HepG2 (cell line): ENCODE data around the gene NOXRED1. TPM values are rescaled to one million over a fixed set of nuclear protein-coding genes. Genes with fewer than 3 reads are reported as not detected.

Experiments used
- CEBPB ChIP-seq: IDR thresholded peaks from 2 replicates; pipeline ENCODE4 v1.6.1; 2011; ENCODE audit warnings: low read depth, low read length, improper control_type of control experiment, borderline replicate concordance
- ETV5 ChIP-seq: IDR thresholded peaks from 2 replicates; pipeline ENCODE4 v1.6.1; 2018; ENCODE audit warnings: missing biosample characterization, missing genetic modification reagents, inconsistent platforms, borderline replicate concordance
- KDM3A ChIP-seq: IDR thresholded peaks from 2 replicates; pipeline ENCODE4 v1.6.1; 2018; ENCODE audit warnings: low read depth, missing compliant biosample characterization
- KDM5A ChIP-seq: fragments of 200-600 bp; sonication (generic); IDR thresholded peaks from 2 replicates; pipeline ENCODE4 v1.7.0; 2018; ENCODE audit warnings: antibody characterized with exemption, mild to moderate bottlenecking, low read length, borderline replicate concordance
- MIER2 ChIP-seq: IDR thresholded peaks from 2 replicates; pipeline ENCODE4 v1.6.1; 2016; ENCODE audit warnings: missing biosample characterization, missing genetic modification reagents
- PHF8 ChIP-seq: sonication (generic); formaldehyde crosslinking; IDR thresholded peaks from 2 replicates; pipeline ENCODE4 v1.5.0; 2020; ENCODE audit warnings: missing genetic modification reagents
- RAD21 ChIP-seq: fragments of 450-650 bp; formaldehyde crosslinking; IDR thresholded peaks from 2 replicates; pipeline ENCODE4 v1.5.0; 2020; ENCODE audit warnings: mild to moderate bottlenecking
- RFX3 ChIP-seq: IDR thresholded peaks from 2 replicates; pipeline ENCODE4 v1.6.1; 2016; ENCODE audit warnings: missing biosample characterization, missing genetic modification reagents
- SRY ChIP-seq: sonication (generic); formaldehyde crosslinking; IDR thresholded peaks from 2 replicates; pipeline ENCODE4 v1.8.0; 2022; ENCODE audit warnings: mild to moderate bottlenecking, missing genetic modification reagents
- THAP11 ChIP-seq: IDR thresholded peaks from 2 replicates; pipeline ENCODE4 v1.6.1; 2016; ENCODE audit warnings: missing biosample characterization, missing genetic modification reagents
- ZBTB7B ChIP-seq: sonication (generic); formaldehyde crosslinking; IDR thresholded peaks from 2 replicates; pipeline ENCODE4 v1.4.0; 2020; ENCODE audit warnings: missing genetic modification reagents
- ZFP62 ChIP-seq: sonication (generic); formaldehyde crosslinking; IDR thresholded peaks from 2 replicates; pipeline ENCODE4 v1.4.0; 2020; ENCODE audit warnings: missing genetic modification reagents
- ZFX ChIP-seq: sonication (generic); formaldehyde crosslinking; IDR thresholded peaks from 2 replicates; pipeline ENCODE4 v1.4.0; 2020; ENCODE audit warnings: mild to moderate bottlenecking, low read depth, missing genetic modification reagents, moderate library complexity
- ZFY ChIP-seq: sonication (generic); formaldehyde crosslinking; IDR thresholded peaks from 2 replicates; pipeline ENCODE4 v1.4.0; 2020; ENCODE audit warnings: missing genetic modification reagents
- ZNF180 ChIP-seq: sonication (generic); formaldehyde crosslinking; IDR thresholded peaks from 2 replicates; pipeline ENCODE4 v1.4.0; 2020; ENCODE audit warnings: low read depth, missing genetic modification reagents, borderline replicate concordance
- ZNF614 ChIP-seq: IDR thresholded peaks from 2 replicates; pipeline ENCODE4 v1.6.1; 2018; ENCODE audit warnings: missing biosample characterization, missing genetic modification reagents, inconsistent platforms, borderline replicate concordance
- polyA plus RNA-seq, 8 experiments: library from polyadenylated mRNA; depleted of rRNA in 3 of 8; stranded (reverse) in 7 of 8; unstranded in 1 of 8; fragments of >200 nt; fragmentation: Illumina TruSeq in 4 of 8; extraction: Trizol in 4 of 8; gene quantifications; 2 replicates each; pipeline versions ENCODE4 v1.2.1 to v1.2.3, GENCODE V29; 2011 to 2016; ENCODE audit warnings: low read depth in 4 of 8, missing spikeins in 1 of 8, mixed read lengths in 1 of 8; ENCODE audit not compliant: insufficient read depth in 1 of 8
- total RNA-seq, 5 experiments: library from RNA; depleted of rRNA; stranded (reverse); fragments of >200 nt; fragmentation: Illumina TruSeq; extraction: Trizol; gene quantifications; 2 replicates each; pipeline ENCODE4 v1.2.3, GENCODE V29; 2016; ENCODE audit warnings: low read depth in 1 of 5
- TF ChIP-seq, protein P1 (sequence below): sonication (generic); formaldehyde crosslinking; IDR thresholded peaks from 2 replicates; pipeline ENCODE4 v1.9.0; 2021; ENCODE audit warnings: missing genetic modification reagents, borderline replicate concordance
- TF ChIP-seq, protein P2 (sequence below): IDR thresholded peaks from 2 replicates; pipeline ENCODE4 v1.6.1; 2012; ENCODE audit warnings: low read depth, low read length, improper control_type of control experiment
- TF ChIP-seq, protein P3 (sequence below): sonication (generic); formaldehyde crosslinking; IDR thresholded peaks from 2 replicates; pipeline ENCODE4 v1.4.0; 2020; ENCODE audit warnings: missing genetic modification reagents
- TF ChIP-seq, protein P4 (sequence below): sonication (generic); formaldehyde crosslinking; IDR thresholded peaks from 2 replicates; pipeline ENCODE4 v1.8.0; 2022; ENCODE audit warnings: low read depth, missing genetic modification reagents
- TF ChIP-seq, protein P5 (sequence below): sonication (generic); formaldehyde crosslinking; conservative IDR thresholded peaks from 2 replicates; pipeline ENCODE4 v1.4.0; 2020; ENCODE audit warnings: missing genetic modification reagents

NOXRED1 gene
- total and polyA plus RNA-seq, 2 of the 13 experiments (the other 11 are each of a cell fraction or from before 2014, with no cell fraction given) = 0.24 to 0.41 TPM

DNA sequence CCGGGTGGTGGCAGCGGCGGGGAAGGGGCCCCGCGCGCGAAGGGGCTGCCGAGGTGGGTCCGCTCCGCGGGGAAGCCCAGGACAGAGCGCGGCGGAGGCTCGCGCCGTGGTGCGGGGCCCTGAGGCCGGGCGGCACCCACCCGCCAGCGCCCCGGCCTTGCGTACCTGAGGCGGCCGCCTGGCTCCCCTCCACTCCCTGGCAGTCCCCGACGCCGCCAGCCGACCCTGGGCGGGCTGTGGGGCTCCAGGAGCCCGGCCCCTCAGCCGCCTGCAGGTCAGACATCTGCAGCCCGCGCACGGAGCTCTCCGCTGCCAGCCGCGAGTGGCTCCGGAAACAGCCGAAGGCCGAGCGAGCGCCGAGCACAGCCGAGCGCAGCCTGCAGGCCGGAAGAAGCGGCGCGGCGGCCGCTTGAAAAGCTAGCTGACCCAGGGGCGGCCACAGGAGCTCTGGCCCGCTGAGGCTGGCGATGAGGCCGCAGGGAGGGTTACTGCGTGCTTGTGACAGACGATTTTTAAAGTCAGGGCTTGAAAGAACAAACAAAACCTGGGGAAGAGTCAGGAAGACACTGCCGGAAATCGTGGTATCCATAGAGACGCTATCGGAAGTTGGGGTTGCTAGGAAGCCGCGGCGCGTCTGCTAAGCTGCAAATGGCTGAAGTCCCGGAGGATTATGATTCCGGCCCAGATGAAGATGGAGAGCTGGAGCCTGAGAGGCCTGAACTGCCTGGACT, 46.4 kb downstream of the NOXRED1 start, which contains the start of the genes SAMD15 and TMED8 (continued):
- TF ChIP-seq, protein P1, sequence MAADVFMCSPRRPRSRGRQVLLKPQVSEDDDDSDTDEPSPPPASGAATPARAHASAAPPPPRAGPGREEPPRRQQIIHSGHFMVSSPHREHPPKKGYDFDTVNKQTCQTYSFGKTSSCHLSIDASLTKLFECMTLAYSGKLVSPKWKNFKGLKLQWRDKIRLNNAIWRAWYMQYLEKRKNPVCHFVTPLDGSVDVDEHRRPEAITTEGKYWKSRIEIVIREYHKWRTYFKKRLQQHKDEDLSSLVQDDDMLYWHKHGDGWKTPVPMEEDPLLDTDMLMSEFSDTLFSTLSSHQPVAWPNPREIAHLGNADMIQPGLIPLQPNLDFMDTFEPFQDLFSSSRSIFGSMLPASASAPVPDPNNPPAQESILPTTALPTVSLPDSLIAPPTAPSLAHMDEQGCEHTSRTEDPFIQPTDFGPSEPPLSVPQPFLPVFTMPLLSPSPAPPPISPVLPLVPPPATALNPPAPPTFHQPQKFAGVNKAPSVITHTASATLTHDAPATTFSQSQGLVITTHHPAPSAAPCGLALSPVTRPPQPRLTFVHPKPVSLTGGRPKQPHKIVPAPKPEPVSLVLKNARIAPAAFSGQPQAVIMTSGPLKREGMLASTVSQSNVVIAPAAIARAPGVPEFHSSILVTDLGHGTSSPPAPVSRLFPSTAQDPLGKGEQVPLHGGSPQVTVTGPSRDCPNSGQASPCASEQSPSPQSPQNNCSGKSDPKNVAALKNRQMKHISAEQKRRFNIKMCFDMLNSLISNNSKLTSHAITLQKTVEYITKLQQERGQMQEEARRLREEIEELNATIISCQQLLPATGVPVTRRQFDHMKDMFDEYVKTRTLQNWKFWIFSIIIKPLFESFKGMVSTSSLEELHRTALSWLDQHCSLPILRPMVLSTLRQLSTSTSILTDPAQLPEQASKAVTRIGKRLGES (CRISPR knock-in tag) = 0 out of 2 replicates have a peak, but pooled peaks have one; percentile 44
- TF ChIP-seq, protein P2, sequence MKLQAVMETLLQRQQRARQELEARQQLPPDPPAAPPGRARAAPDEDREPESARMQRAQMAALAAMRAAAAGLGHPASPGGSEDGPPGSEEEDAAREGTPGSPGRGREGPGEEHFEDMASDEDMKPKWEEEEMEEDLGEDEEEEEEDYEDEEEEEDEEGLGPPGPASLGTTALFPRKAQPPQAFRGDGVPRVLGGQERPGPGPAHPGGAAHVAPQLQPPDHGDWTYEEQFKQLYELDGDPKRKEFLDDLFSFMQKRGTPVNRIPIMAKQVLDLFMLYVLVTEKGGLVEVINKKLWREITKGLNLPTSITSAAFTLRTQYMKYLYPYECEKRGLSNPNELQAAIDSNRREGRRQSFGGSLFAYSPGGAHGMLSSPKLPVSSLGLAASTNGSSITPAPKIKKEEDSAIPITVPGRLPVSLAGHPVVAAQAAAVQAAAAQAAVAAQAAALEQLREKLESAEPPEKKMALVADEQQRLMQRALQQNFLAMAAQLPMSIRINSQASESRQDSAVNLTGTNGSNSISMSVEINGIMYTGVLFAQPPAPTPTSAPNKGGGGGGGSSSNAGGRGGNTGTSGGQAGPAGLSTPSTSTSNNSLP = no peak
- no peak for TF ChIP-seq CEBPB
- peak; percentile 83 for TF ChIP-seq ZFX (CRISPR knock-in tag)
- 0 out of 2 replicates have a peak, but pooled peaks have one; percentile 12 for TF ChIP-seq KDM3A (CRISPR knock-in tag)
- TF ChIP-seq ZNF614 = 0 out of 2 replicates have a peak, but pooled peaks have one; percentile 35
- 0 out of 2 replicates have a peak, but pooled peaks have one; percentile 53 for TF ChIP-seq SRY (CRISPR knock-in tag)
- TF ChIP-seq, protein P3, sequence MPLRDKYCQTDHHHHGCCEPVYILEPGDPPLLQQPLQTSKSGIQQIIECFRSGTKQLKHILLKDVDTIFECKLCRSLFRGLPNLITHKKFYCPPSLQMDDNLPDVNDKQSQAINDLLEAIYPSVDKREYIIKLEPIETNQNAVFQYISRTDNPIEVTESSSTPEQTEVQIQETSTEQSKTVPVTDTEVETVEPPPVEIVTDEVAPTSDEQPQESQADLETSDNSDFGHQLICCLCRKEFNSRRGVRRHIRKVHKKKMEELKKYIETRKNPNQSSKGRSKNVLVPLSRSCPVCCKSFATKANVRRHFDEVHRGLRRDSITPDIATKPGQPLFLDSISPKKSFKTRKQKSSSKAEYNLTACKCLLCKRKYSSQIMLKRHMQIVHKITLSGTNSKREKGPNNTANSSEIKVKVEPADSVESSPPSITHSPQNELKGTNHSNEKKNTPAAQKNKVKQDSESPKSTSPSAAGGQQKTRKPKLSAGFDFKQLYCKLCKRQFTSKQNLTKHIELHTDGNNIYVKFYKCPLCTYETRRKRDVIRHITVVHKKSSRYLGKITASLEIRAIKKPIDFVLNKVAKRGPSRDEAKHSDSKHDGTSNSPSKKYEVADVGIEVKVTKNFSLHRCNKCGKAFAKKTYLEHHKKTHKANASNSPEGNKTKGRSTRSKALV (CRISPR knock-in tag) = peak; percentile 67; the same call in 1 of the 2 replicates
- no peak for TF ChIP-seq ZNF180 (CRISPR knock-in tag)
- TF ChIP-seq ETV5 (CRISPR knock-in tag) = peak; percentile 85
- TF ChIP-seq, protein P4, sequence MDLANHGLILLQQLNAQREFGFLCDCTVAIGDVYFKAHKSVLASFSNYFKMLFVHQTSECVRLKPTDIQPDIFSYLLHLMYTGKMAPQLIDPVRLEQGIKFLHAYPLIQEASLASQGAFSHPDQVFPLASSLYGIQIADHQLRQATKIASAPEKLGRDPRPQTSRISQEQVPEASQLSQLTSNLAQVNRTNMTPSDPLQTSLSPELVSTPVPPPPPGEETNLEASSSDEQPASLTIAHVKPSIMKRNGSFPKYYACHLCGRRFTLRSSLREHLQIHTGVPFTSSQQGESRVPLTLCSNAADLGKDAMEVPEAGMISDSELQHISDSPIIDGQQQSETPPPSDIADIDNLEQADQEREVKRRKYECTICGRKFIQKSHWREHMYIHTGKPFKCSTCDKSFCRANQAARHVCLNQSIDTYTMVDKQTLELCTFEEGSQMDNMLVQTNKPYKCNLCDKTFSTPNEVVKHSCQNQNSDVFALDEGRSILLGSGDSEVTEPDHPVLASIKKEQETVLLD = no peak
- TF ChIP-seq KDM5A = peak; percentile 77; the same call in 1 of the 2 replicates
- 0 out of 2 replicates have a peak, but pooled peaks have one; percentile 50 for TF ChIP-seq ZBTB7B (CRISPR knock-in tag)
- TF ChIP-seq, protein P5, sequence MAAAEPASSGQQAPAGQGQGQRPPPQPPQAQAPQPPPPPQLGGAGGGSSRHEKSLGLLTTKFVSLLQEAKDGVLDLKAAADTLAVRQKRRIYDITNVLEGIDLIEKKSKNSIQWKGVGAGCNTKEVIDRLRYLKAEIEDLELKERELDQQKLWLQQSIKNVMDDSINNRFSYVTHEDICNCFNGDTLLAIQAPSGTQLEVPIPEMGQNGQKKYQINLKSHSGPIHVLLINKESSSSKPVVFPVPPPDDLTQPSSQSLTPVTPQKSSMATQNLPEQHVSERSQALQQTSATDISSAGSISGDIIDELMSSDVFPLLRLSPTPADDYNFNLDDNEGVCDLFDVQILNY (CRISPR knock-in tag) = 0 out of 2 replicates have a peak, but pooled peaks have one; percentile 17
- peak; percentile 72 for TF ChIP-seq RAD21 (CRISPR knock-in tag)
- TF ChIP-seq MIER2 (CRISPR knock-in tag) = no peak
- TF ChIP-seq ZFP62 (CRISPR knock-in tag) = no peak
- peak; percentile 74 for TF ChIP-seq PHF8
- peak; percentile 75 for TF ChIP-seq THAP11 (CRISPR knock-in tag)
- TF ChIP-seq ZFY (CRISPR knock-in tag) = peak; percentile 90
- peak; percentile 92 for TF ChIP-seq RFX3 (CRISPR knock-in tag)
